MCF 10A (cell line): ENCODE results near the gene EMP3. TPM values are rescaled to one million over a fixed set of nuclear protein-coding genes. Genes with fewer than 3 reads are reported as not detected.

Source experiments
- BruUV-seq: library from RNA; stranded (reverse); fragments of 400-500 nt; replicated peaks from 2 replicates; lab custom pipeline; 2021; lab: Mats Ljungman, UMichigan
- CTCF ChIA-PET: fragments of 300-600 bp; sonication (Branson Sonifier 250); formaldehyde crosslinking; extraction: SDS; loops from one replicate; lab custom pipeline; 2021; ENCODE audit warnings: antibody characterized with exemption, inconsistent platforms; lab: Yijun Ruan, JAX
- POLR2A ChIA-PET: fragments of 300-600, 350-650 bp; sonication (Branson Sonifier 250); formaldehyde crosslinking; extraction: SDS; loops from one replicate; lab custom pipeline; 2020; ENCODE audit warnings: antibody characterized with exemption, inconsistent platforms; lab: Yijun Ruan, JAX
- DNase-seq: peaks from one replicate; pipeline ENCODE4 v3.0.0-alpha.2; 2018; ENCODE audit not compliant: unreplicated experiment
- H3K27ac Mint-ChIP-seq: one replicate; pipeline ENCODE4 v1.8.0; 2022; ENCODE audit warnings: mild to moderate bottlenecking, low read depth, mixed read lengths; ENCODE audit not compliant: unreplicated experiment
- H3K27me3 Mint-ChIP-seq: one replicate; pipeline ENCODE4 v1.8.0; 2022; ENCODE audit warnings: mixed read lengths; ENCODE audit not compliant: insufficient read depth, unreplicated experiment
- H3K36me3 Mint-ChIP-seq: one replicate; pipeline ENCODE4 v1.8.0; 2022; ENCODE audit warnings: mild to moderate bottlenecking, moderate library complexity, mixed read lengths; ENCODE audit not compliant: insufficient read depth, unreplicated experiment
- H3K4me1 Mint-ChIP-seq: one replicate; pipeline ENCODE4 v1.8.0; 2022; ENCODE audit warnings: mixed read lengths; ENCODE audit not compliant: insufficient read depth, unreplicated experiment
- H3K4me3 Mint-ChIP-seq: one replicate; pipeline ENCODE4 v1.8.0; 2022; ENCODE audit warnings: mild to moderate bottlenecking, moderate library complexity, mixed read lengths; ENCODE audit not compliant: unreplicated experiment
- H3K9me3 Mint-ChIP-seq: one replicate; pipeline ENCODE4 v1.8.0; 2022; ENCODE audit warnings: mixed read lengths; ENCODE audit not compliant: unreplicated experiment
- intact Hi-C: fragments of 100-400 bp; cut with micrococcal nuclease; formaldehyde crosslinking; loops from 2 replicates; pipeline ENCODE4 v1.14.1; 2022
- total RNA-seq: library from RNA; stranded (reverse); gene quantifications from 2 replicates; pipeline ENCODE4 v1.2.3, GENCODE V29; 2022
- TF ChIP-seq, protein P1 (sequence below): fragments of 200-600 bp; IDR thresholded peaks from one replicate; pipeline ENCODE4 v1.8.0; 2022; ENCODE audit warnings: antibody characterized with exemption, mild to moderate bottlenecking; ENCODE audit not compliant: unreplicated experiment

EMP3 gene
- total RNA-seq, 1 experiment from 2014 or later: 198 TPM

DNA sequence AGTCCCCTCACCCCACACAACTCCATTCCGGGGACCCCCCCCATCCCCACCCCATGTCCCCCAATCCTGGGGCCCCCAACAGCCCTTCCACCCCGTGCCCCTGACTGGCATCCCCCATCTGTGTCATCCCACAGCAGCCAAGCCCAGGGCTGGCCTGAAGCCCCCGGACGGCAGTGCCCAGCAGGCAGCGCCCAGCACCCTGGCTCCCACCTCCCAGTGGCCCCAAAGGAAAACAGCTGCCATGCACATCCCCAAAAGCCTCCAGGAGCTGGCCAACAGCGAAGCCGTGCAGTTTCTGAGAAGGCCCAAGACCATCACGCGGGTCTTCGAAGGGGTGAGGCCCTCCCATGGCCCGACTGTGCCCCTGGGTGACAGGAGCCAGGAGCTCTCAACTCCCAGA lies 40.2 kb downstream of the EMP3 start:
- H3K9me3 Mint-ChIP-seq: no peaks in the 10 kb centered on the region
- POLR2A ChIA-PET: no interaction called here
- CTCF ChIA-PET: no interaction called here
- H3K4me3 Mint-ChIP-seq: no peak overlapping the region
- no peaks in the 10 kb centered on the region for H3K4me1 Mint-ChIP-seq
- H3K27me3 Mint-ChIP-seq: no peaks in the 10 kb centered on the region
- H3K36me3 Mint-ChIP-seq: peaks cover 6% of the 10 kb centered on the region
- no peak overlapping the region for H3K27ac Mint-ChIP-seq
- intact Hi-C loops: no loop called here
- TF ChIP-seq, protein P1, sequence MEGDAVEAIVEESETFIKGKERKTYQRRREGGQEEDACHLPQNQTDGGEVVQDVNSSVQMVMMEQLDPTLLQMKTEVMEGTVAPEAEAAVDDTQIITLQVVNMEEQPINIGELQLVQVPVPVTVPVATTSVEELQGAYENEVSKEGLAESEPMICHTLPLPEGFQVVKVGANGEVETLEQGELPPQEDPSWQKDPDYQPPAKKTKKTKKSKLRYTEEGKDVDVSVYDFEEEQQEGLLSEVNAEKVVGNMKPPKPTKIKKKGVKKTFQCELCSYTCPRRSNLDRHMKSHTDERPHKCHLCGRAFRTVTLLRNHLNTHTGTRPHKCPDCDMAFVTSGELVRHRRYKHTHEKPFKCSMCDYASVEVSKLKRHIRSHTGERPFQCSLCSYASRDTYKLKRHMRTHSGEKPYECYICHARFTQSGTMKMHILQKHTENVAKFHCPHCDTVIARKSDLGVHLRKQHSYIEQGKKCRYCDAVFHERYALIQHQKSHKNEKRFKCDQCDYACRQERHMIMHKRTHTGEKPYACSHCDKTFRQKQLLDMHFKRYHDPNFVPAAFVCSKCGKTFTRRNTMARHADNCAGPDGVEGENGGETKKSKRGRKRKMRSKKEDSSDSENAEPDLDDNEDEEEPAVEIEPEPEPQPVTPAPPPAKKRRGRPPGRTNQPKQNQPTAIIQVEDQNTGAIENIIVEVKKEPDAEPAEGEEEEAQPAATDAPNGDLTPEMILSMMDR: no peak
- BruUV-seq: no TSS peak
- no peak for DNase-seq

DNA sequence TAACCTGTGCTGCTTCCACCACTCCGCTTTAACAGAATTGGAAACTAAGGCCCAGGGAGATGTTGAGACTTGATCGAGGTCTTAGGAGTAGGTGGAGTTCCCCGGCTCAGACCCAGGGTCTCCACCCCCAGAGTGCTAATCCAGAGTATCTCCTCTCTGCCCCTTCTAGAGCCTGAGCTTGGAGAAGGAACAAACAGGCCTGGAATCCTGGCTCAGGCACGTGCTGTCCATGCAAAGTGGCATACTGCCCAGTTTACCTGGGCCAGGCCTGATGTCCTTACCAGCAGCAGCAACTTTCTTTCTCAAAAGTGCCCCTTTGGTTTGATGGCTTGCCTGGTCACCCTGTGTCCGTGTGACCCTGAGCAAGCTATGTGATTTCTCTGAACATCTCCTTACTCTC lies 42.5 kb downstream of the EMP3 start:
- Mint-ChIP-seq H3K27me3 (no peaks in the 10 kb centered on the region), H3K4me3 (no peak overlapping the region), H3K27ac (no peak overlapping the region), H3K4me1 (peaks cover 3% of the 10 kb centered on the region), H3K9me3 (no peaks in the 10 kb centered on the region), H3K36me3 (no peaks in the 10 kb centered on the region)
- TF ChIP-seq, protein P1: no peak
- BruUV-seq: no TSS peak
- ChIA-PET CTCF (interaction anchor here (0.5 to 0.7 kb wide), 2 partner anchors 24 to 318 kb away, joined by 3 to 5 read pairs; no protein-coding TSS in a partner anchor), POLR2A (interaction anchor here (0.5 kb wide), 1 partner anchor 12 kb away, joined by 3 read pairs; no protein-coding TSS in a partner anchor)
- no peak for DNase-seq
- intact Hi-C loops: no loop called here

DNA sequence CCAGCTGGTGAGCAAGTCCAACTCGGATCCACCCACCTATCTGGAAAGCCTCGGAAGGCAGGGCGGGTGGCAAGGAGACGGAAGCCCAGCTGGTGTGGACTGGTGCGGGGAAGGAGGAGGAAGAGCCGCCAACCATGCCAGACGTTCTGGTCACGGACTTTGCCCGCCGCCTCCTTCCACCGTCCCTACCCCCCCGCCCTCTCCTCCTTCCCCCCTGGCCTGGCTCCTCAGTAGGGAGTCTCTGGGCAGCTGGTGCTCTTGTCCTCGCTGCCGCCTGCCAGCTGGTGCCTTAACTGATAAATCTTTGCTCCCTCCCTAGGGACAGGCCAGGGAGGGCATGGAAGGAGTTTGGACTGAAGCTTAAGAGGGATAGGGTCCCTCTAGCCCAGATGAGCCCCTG lies 43.6 kb downstream of the EMP3 start:
- Mint-ChIP-seq H3K4me1 (peaks cover 9% of the 10 kb centered on the region), H3K9me3 (no peaks in the 10 kb centered on the region), H3K4me3 (no peak overlapping the region), H3K27me3 (no peaks in the 10 kb centered on the region), H3K27ac (no peak overlapping the region), H3K36me3 (no peaks in the 10 kb centered on the region)
- intact Hi-C loops: no loop called here
- ChIA-PET CTCF (interaction anchor here (0.8 kb wide), 1 partner anchor 120 kb away, joined by 4 read pairs; no protein-coding TSS in a partner anchor), POLR2A (no interaction called here)
- DNase-seq: no peak
- TF ChIP-seq, protein P1: no peak
- no TSS peak for BruUV-seq

DNA sequence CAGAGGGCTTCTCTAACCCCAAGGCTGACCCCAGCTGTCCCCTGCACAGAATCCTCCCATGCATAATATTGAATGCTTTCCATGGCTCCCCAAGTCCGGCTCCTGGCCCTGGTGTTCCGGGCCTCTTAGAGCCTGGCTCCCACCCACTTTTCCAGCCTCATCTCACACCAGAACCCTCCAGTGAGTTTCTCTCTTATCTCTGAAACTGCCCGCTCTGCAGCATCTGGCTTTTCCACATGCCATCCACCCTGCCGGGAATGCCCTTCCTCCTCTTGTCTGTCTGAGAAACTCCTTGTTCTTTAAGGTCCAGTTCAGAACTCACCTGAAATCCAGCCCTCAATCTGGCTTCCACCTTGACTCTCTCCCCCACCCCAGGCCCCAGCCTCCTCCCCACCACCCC lies 45.6 kb downstream of the EMP3 start:
- BruUV-seq: no TSS peak
- ChIA-PET CTCF (interaction anchor here (1.8 kb wide), 1 partner anchor 20 kb away, joined by 9 read pairs; the partner anchor contains the start of gene KDELR1), POLR2A (no interaction called here)
- no peaks in the 10 kb centered on the region for H3K27me3 Mint-ChIP-seq
- TF ChIP-seq, protein P1: no peak
- H3K4me1 Mint-ChIP-seq: peaks cover 9% of the 10 kb centered on the region
- no peaks in the 10 kb centered on the region for H3K36me3 Mint-ChIP-seq
- DNase-seq: no peak
- no peaks in the 10 kb centered on the region for H3K9me3 Mint-ChIP-seq
- H3K4me3 Mint-ChIP-seq: no peak overlapping the region
- H3K27ac Mint-ChIP-seq: no peak overlapping the region
- intact Hi-C loops: no loop called here
